ENCODE data around the gene FTH1.
A peak's percentile ranks its signal among the peaks of the same experiment; 100 is the strongest.

Gene FTH1

GRCh38 chr11:61963282-61964057 lies 4.0 kb downstream of the FTH1 start:
- no peak for DNase-seq (ENCODE audit: insufficient read length, low spot score)
- no peak for FAIRE-seq
- TF ChIP-seq TAF1 (IDR thresholded peaks at IDR 0.05; ENCODE audit: low read depth, low read length) (no peak), POLR2AphosphoS5 (IDR thresholded peaks at IDR 0.05; ENCODE audit: low read depth, low read length) (peak; percentile 19), POLR2A (IDR thresholded peaks at IDR 0.05; ENCODE audit: low read depth, low read length) (peak; percentile 69), POU2F2 (IDR thresholded peaks at IDR 0.05; ENCODE audit: low read depth, low read length) (peak; percentile 66; the same call in 1 of the 2 replicates), SPI1 (IDR thresholded peaks at IDR 0.05; ENCODE audit: low read depth, low read length) (peak; percentile 68)

DNA sequence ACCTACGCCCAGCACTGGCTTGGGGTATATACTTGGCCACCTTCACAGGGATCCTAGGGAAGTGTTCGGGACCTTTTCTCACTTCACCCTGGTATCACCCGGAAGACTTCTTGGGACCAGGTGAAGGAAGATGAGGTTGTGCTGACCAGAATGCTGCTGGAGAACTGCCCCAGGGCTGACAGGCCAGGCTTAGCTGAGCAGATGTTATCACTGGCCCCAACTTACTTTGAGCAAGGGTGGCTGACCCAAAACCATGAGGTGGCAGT lies 4.5 kb downstream of the FTH1 start:
- TF ChIP-seq POU2F2 (IDR thresholded peaks at IDR 0.05; ENCODE audit: low read depth, low read length): no peak; the same call in 1 of the 2 replicates
- TF ChIP-seq POLR2A (IDR thresholded peaks at IDR 0.05; ENCODE audit: low read depth, low read length): no peak
- peak; percentile 86 for TF ChIP-seq POLR2AphosphoS5 (IDR thresholded peaks at IDR 0.05; ENCODE audit: low read depth, low read length)
- FAIRE-seq: no peak
- no peak for DNase-seq (ENCODE audit: insufficient read length, low spot score)

DNA sequence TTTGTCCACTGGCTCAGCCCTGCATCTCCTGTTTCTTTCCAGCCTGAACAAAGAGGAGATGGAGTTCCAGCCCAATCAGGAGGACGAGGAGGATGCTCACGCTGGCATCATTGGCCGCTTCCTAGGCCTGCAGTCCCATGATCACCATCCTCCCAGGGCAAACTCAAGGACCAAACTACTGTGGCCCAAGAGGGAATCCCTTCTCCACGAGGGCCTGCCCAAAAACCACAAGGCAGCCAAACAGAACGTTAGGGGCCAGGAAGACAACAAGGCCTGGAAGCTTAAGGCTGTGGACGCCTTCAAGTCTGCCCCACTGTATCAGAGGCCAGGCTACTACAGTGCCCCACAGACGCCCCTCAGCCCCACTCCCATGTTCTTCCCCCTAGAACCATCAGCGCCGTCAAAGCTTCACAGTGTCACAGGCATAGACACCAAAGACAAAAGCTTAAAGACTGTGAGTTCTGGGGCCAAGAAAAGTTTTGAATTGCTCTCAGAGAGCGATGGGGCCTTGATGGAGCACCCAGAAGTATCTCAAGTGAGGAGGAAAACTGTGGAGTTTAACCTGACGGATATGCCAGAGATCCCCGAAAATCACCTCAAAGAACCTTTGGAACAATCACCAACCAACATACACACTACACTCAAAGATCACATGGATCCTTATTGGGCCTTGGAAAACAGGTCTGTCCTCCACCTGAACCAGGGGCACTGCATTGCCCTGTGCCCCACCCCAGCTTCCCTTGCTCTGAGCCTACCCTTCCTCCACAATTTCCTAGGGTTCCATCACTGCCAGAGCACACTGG lies 5.0 kb downstream of the FTH1 start:
- DNase-seq (ENCODE audit: insufficient read length, low spot score): no peak
- TF ChIP-seq SPI1 (IDR thresholded peaks at IDR 0.05; ENCODE audit: low read depth, low read length) (no peak), POU2F2 (IDR thresholded peaks at IDR 0.05; ENCODE audit: low read depth, low read length) (no peak)
- no peak for FAIRE-seq

GRCh38 chr11:61961570-61962212 lies 5.7 kb downstream of the FTH1 start:
- TF ChIP-seq POLR2AphosphoS5 (IDR thresholded peaks at IDR 0.05; ENCODE audit: low read depth, low read length) (no peak; the same call in 1 of the 2 replicates), POLR2A (IDR thresholded peaks at IDR 0.05; ENCODE audit: low read depth, low read length) (no peak), SPI1 (IDR thresholded peaks at IDR 0.05; ENCODE audit: low read depth, low read length) (no peak), POU2F2 (IDR thresholded peaks at IDR 0.05; ENCODE audit: low read depth, low read length) (no peak), PAX5 (IDR thresholded peaks at IDR 0.05; ENCODE audit: insufficient read depth, low read length, severe bottlenecking) (no peak), TAF1 (IDR thresholded peaks at IDR 0.05; ENCODE audit: low read depth, low read length) (no peak)
- FAIRE-seq (no peak), DNase-seq (ENCODE audit: insufficient read length, low spot score) (no peak)

DNA sequence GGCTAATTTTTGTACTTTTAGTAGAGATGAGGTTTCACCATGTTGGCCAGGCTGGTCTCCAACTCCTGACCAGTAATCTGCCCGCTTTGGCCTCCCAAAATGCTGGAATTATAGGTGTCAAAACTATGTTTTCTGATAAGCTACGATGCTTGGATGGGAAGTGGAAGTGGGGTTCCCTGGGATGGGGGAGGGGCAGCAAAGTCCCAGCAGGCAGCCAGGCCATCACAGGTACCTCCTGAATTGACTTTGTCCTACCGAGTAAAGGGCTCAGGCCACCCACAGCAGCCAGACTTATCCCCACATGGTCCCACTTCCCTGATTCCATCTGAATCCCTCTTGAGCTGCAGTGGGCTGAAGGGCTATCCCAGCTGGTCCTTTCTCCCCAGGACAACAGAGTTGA lies 6.9 kb downstream of the FTH1 start:
- no peak for DNase-seq (ENCODE audit: insufficient read length, low spot score)
- no peak for FAIRE-seq
- TF ChIP-seq POLR2AphosphoS5 (IDR thresholded peaks at IDR 0.05; ENCODE audit: low read depth, low read length) (no peak), SPI1 (IDR thresholded peaks at IDR 0.05; ENCODE audit: low read depth, low read length) (no peak), TAF1 (IDR thresholded peaks at IDR 0.05; ENCODE audit: low read depth, low read length) (no peak), PAX5 (IDR thresholded peaks at IDR 0.05; ENCODE audit: insufficient read depth, low read length, severe bottlenecking) (no peak), POLR2A (IDR thresholded peaks at IDR 0.05; ENCODE audit: low read depth, low read length) (no peak), POU2F2 (IDR thresholded peaks at IDR 0.05; ENCODE audit: low read depth, low read length) (no peak)

DNA sequence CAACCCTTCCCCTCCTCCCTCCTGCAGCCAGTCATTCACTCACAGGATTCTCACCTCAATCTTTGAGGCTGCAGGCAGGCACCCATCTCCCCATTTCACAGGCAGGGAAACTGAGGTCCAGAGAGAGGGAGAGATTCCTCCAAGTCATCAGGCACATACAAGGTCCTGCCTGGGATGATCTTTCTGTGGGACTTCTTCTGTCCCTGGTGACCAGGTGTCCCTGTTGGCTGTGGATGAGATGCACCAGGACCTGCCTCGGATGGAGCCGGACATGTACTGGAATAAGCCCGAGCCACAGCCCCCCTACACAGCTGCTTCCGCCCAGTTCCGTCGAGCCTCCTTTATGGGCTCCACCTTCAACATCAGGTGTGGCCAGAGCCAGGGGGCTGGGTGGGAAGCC lies 7.8 kb downstream of the FTH1 start:
- no peak for TF ChIP-seq POU2F2 (IDR thresholded peaks at IDR 0.05; ENCODE audit: low read depth, low read length)
- no peak for TF ChIP-seq POLR2AphosphoS5 (IDR thresholded peaks at IDR 0.05; ENCODE audit: low read depth, low read length)
- TF ChIP-seq PAX5 (IDR thresholded peaks at IDR 0.05; ENCODE audit: insufficient read depth, low read length, severe bottlenecking): no peak
- no peak for FAIRE-seq
- DNase-seq (ENCODE audit: insufficient read length, low spot score): no peak

DNA sequence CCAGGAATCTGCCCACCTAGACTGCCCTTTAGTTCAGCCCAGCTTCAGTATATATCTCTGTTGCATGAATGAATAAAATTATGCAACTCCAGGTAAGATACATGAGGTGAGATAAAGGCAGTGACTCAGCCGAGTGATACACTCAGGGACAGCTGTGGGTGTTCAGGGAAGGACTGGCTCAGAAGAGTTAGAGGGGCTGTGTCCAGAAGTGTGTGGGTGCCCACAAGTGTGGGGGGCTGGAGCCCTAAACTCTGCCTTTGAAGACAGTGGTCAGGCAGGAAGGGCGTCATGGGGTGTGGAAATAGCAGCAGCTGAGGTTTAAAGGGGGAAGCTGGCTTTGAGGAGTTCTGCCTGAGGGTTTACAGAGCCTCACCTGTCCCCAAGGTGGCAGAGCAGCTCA lies 8.3 kb downstream of the FTH1 start:
- no peak for DNase-seq (ENCODE audit: insufficient read length, low spot score)
- no peak for FAIRE-seq
- no peak for TF ChIP-seq SPI1 (IDR thresholded peaks at IDR 0.05; ENCODE audit: low read depth, low read length)
- TF ChIP-seq POLR2A (IDR thresholded peaks at IDR 0.05; ENCODE audit: low read depth, low read length): no peak
- TF ChIP-seq PAX5 (IDR thresholded peaks at IDR 0.05; ENCODE audit: insufficient read depth, low read length, severe bottlenecking): no peak
- TF ChIP-seq POLR2AphosphoS5 (IDR thresholded peaks at IDR 0.05; ENCODE audit: low read depth, low read length): no peak

GRCh38 chr11:61958590-61958989 lies 8.8 kb downstream of the FTH1 start:
- DNase-seq (ENCODE audit: insufficient read length, low spot score): no peak
- FAIRE-seq: no peak
- TF ChIP-seq SPI1 (IDR thresholded peaks at IDR 0.05; ENCODE audit: low read depth, low read length): no peak

DNA sequence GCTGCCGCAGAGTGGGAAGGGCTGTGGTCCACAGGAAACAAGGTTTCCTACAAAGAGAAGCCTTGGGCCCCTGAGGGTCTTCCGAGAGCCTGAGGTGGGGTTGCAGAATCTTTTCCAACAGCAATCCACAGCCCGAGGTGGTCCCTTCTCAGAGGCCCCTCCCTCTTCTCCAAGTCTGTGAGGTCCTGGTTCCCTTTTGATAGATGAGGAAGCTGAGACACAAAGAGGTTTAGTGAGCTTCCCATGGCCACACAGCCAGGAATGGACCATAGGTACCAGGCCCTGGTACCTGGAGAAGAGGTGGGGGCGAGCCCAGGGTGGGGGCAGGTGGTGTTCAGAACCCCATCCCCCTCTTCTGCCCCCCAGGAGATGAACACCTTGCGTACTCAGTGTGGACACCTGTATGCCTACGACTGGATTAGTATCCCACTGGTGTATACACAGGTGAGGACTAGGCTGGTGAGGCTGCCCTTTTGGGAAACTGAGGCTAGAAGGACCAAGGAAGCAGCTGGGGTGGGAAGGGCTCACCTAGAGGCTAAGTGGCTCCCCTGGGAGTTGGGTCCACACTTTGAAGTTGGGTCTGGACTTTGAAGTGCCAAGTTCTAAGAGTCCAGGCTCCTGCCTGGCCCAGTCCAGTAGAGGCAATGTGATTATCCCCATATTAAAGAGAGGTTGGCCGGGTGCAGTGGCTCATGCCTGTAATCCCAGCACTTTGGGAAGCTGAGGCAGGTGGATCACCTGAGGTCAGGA lies 10.2 kb downstream of the FTH1 start:
- no peak for TF ChIP-seq SPI1 (IDR thresholded peaks at IDR 0.05; ENCODE audit: low read depth, low read length)
- TF ChIP-seq POU2F2 (IDR thresholded peaks at IDR 0.05; ENCODE audit: low read depth, low read length): no peak
- TF ChIP-seq POLR2AphosphoS5 (IDR thresholded peaks at IDR 0.05; ENCODE audit: low read depth, low read length): no peak
- TF ChIP-seq POLR2A (IDR thresholded peaks at IDR 0.05; ENCODE audit: low read depth, low read length): no peak
- TF ChIP-seq TAF1 (IDR thresholded peaks at IDR 0.05; ENCODE audit: low read depth, low read length): no peak
- no peak for TF ChIP-seq PAX5 (IDR thresholded peaks at IDR 0.05; ENCODE audit: insufficient read depth, low read length, severe bottlenecking)
- FAIRE-seq (no peak), DNase-seq (ENCODE audit: insufficient read length, low spot score) (no peak)

Data from GM12891 (cell line).